HepG2 (cell line): ENCODE data around the gene ARIH2. TPM values are rescaled to one million over a fixed set of nuclear protein-coding genes. Genes with fewer than 3 reads are reported as not detected.

Experiments
- AFF4 ChIP-seq: sonication (generic); formaldehyde crosslinking; IDR thresholded peaks from 2 replicates; pipeline ENCODE4 v1.4.0; 2020; ENCODE audit warnings: missing genetic modification reagents
- CEBPB ChIP-seq: IDR thresholded peaks from 2 replicates; pipeline ENCODE4 v1.6.1; 2011; ENCODE audit warnings: low read depth, low read length, improper control_type of control experiment, borderline replicate concordance
- EP300 ChIP-seq, 3 experiments: sonication (generic) in 1 of 3; formaldehyde crosslinking in 1 of 3; IDR thresholded peaks; 2 replicates each; pipeline versions ENCODE4 v1.5.1 to v1.6.1; 2011 to 2020; ENCODE audit warnings: low read depth in 2 of 3, low read length in 2 of 3, borderline replicate concordance in 1 of 3, improper control_type of control experiment in 1 of 3, mild to moderate bottlenecking in 1 of 3, missing genetic modification reagents in 1 of 3, moderate library complexity in 1 of 3
- GPBP1L1 ChIP-seq: sonication (generic); formaldehyde crosslinking; IDR thresholded peaks from 2 replicates; pipeline ENCODE4 v1.5.0; 2020; ENCODE audit warnings: mild to moderate bottlenecking, missing genetic modification reagents
- HNF4G ChIP-seq, 2 experiments: sonication (generic) in 1 of 2; formaldehyde crosslinking in 1 of 2; IDR thresholded peaks; 2 replicates each; pipeline versions ENCODE4 v1.4.0 to v1.6.1; 2011 to 2020; ENCODE audit warnings: borderline replicate concordance in 2 of 2, low read depth in 2 of 2, mild to moderate bottlenecking in 2 of 2, low read length in 1 of 2, missing genetic modification reagents in 1 of 2, moderate library complexity in 1 of 2
- MIER3 ChIP-seq: IDR thresholded peaks from 2 replicates; pipeline ENCODE4 v1.6.1; 2016; ENCODE audit warnings: missing compliant biosample characterization, borderline replicate concordance
- MXD1 ChIP-seq: sonication (generic); formaldehyde crosslinking; IDR thresholded peaks from 2 replicates; pipeline ENCODE4 v1.4.0; 2020; ENCODE audit warnings: mild to moderate bottlenecking, missing genetic modification reagents
- NR2C2 ChIP-seq: sonication (generic); formaldehyde crosslinking; IDR thresholded peaks from 2 replicates; pipeline ENCODE4 v1.4.0; 2020; ENCODE audit warnings: missing genetic modification reagents, mild to moderate bottlenecking, moderate library complexity, borderline replicate concordance
- PRDM4 ChIP-seq: sonication (generic); formaldehyde crosslinking; IDR thresholded peaks from 2 replicates; pipeline ENCODE4 v1.9.0; 2021; ENCODE audit warnings: missing genetic modification reagents, borderline replicate concordance
- RAD21 ChIP-seq: fragments of 450-650 bp; formaldehyde crosslinking; IDR thresholded peaks from 2 replicates; pipeline ENCODE4 v1.5.0; 2020; ENCODE audit warnings: mild to moderate bottlenecking
- SRSF4 ChIP-seq: fragments of 200-400 bp; formaldehyde crosslinking; IDR thresholded peaks from one replicate; pipeline ENCODE4 v1.6.1; 2018; ENCODE audit warnings: mild to moderate bottlenecking, low read depth, low read length, moderate library complexity; ENCODE audit not compliant: poor library complexity, severe bottlenecking
- TFDP2 ChIP-seq: sonication (generic); formaldehyde crosslinking; IDR thresholded peaks from 2 replicates; pipeline ENCODE4 v1.4.0; 2020; ENCODE audit warnings: missing genetic modification reagents
- ZNF543 ChIP-seq: sonication (generic); formaldehyde crosslinking; IDR thresholded peaks from 2 replicates; pipeline ENCODE4 v1.4.0; 2020; ENCODE audit warnings: mild to moderate bottlenecking, missing genetic modification reagents
- ZNF577 ChIP-seq: sonication (generic); formaldehyde crosslinking; IDR thresholded peaks from 2 replicates; pipeline ENCODE4 v1.4.0; 2020; ENCODE audit warnings: mild to moderate bottlenecking, low read depth, missing genetic modification reagents, borderline replicate concordance
- ZNF597 ChIP-seq: sonication (generic); formaldehyde crosslinking; IDR thresholded peaks from 2 replicates; pipeline ENCODE4 v1.5.0; 2020; ENCODE audit warnings: missing genetic modification reagents
- ZNF644 ChIP-seq: IDR thresholded peaks from 2 replicates; pipeline ENCODE4 v1.6.1; 2016; ENCODE audit warnings: low read depth
- ZNF879 ChIP-seq: sonication (generic); formaldehyde crosslinking; IDR thresholded peaks from 2 replicates; pipeline ENCODE4 v1.8.1; 2023; ENCODE audit warnings: missing genetic modification reagents
- polyA plus RNA-seq, 8 experiments: library from polyadenylated mRNA; depleted of rRNA in 3 of 8; stranded (reverse) in 7 of 8; unstranded in 1 of 8; fragments of >200 nt; fragmentation: Illumina TruSeq in 4 of 8; extraction: Trizol in 4 of 8; gene quantifications; 2 replicates each; pipeline versions ENCODE4 v1.2.1 to v1.2.3, GENCODE V29; 2011 to 2016; ENCODE audit warnings: low read depth in 4 of 8, missing spikeins in 1 of 8, mixed read lengths in 1 of 8; ENCODE audit not compliant: insufficient read depth in 1 of 8
- total RNA-seq, 5 experiments: library from RNA; depleted of rRNA; stranded (reverse); fragments of >200 nt; fragmentation: Illumina TruSeq; extraction: Trizol; gene quantifications; 2 replicates each; pipeline ENCODE4 v1.2.3, GENCODE V29; 2016; ENCODE audit warnings: low read depth in 1 of 5

The ARIH2 gene
- total and polyA plus RNA-seq, 2 of the 13 experiments (the other 11 are each of a cell fraction or from before 2014, with no cell fraction given) = 64.8 to 83.3 TPM

- TF ChIP-seq PRDM4 (CRISPR knock-in tag) (no peak), ZNF644 (no peak), MXD1 (CRISPR knock-in tag) (no peak), ZNF543 (CRISPR knock-in tag) (no peak), NR2C2 (CRISPR knock-in tag) (0 out of 2 replicates have a peak, but pooled peaks have one; percentile 13), AFF4 (CRISPR knock-in tag) (no peak), ZNF879 (CRISPR knock-in tag) (no peak), CEBPB (peak; percentile 18; the same call in 1 of the 2 replicates), SRSF4 (no peak), EP300 (IDR thresholded peaks at IDR 0.05; ENCODE audit: low read depth in 2 of 2, low read length in 2 of 2) (peak in 1 of 2 experiments; percentile 42; a peak in 1 of 4 replicates), EP300 (CRISPR knock-in tag; IDR thresholded peaks at IDR 0.05; ENCODE audit: borderline replicate concordance) (no peak), HNF4G (IDR thresholded peaks at IDR 0.05; ENCODE audit: borderline replicate concordance, low read depth, low read length) (peak; percentile 53; the same call in 1 of the 2 replicates), HNF4G (CRISPR knock-in tag; IDR thresholded peaks at IDR 0.05; ENCODE audit: borderline replicate concordance, low read depth) (no peak), MIER3 (CRISPR knock-in tag) (0 out of 2 replicates have a peak, but pooled peaks have one; percentile 6), ZNF577 (CRISPR knock-in tag) (no peak), RAD21 (CRISPR knock-in tag) (no peak), TFDP2 (CRISPR knock-in tag) (no peak), ZNF597 (CRISPR knock-in tag) (no peak), GPBP1L1 (CRISPR knock-in tag) (no peak)
These were observed 21.7 kb upstream of the ARIH2 start (continued) for GRCh38 chr3:48896936-48897335.
